ENCODE data around the gene SBF2.

Gene SBF2

GRCh38 chr11:9787260-9787659, 506.8 kb downstream of the SBF2 start:
- no peaks in the 10 kb centered on the region; the same call in 1 of the 2 replicates for H3K36me3 ChIP-seq (ENCODE audit: control insufficient read depth, low read length)
- H3F3A ChIP-seq (ENCODE audit: control insufficient read depth, insufficient read depth) = no peaks in the 10 kb centered on the region
- no peak overlapping the region for H3K4me3 ChIP-seq (ENCODE audit: low read length)
- TF ChIP-seq CTCF (IDR thresholded peaks at IDR 0.05; ENCODE audit: low read depth, low read length, poor library complexity, severe bottlenecking) = no peak
- TF ChIP-seq EZH2phosphoT487 (IDR thresholded peaks at IDR 0.05; ENCODE audit: borderline replicate concordance, low read length) = no peak
- no peaks in the 10 kb centered on the region for H3K79me2 ChIP-seq (ENCODE audit: control insufficient read depth, low read length)
- H4K20me1 ChIP-seq (ENCODE audit: control insufficient read depth, insufficient read depth, low read depth, low read length) = no peaks in the 10 kb centered on the region
- H3K4me2 ChIP-seq (ENCODE audit: low read length) = no peak overlapping the region
- H3K27ac ChIP-seq (ENCODE audit: low read depth, low read length) = no peak overlapping the region
- no peaks in the 10 kb centered on the region for H3K9me2 ChIP-seq (replicated peaks; ENCODE audit: control insufficient read depth, low read length)
- 0 out of 2 replicates have a peak, but pooled peaks cover 3% of the 10 kb centered on the region for H3K4me1 ChIP-seq (ENCODE audit: control insufficient read depth, low read length)
- no peaks in the 10 kb centered on the region for H3K9me3 ChIP-seq (ENCODE audit: control insufficient read depth, insufficient read depth, low read length)
- no peaks in the 10 kb centered on the region for H3K27me3 ChIP-seq (ENCODE audit: control insufficient read depth, low read length)

GRCh38 chr11:9784602-9785315, 509.3 kb downstream of the SBF2 start:
- no peaks in the 10 kb centered on the region for H3K79me2 ChIP-seq (ENCODE audit: control insufficient read depth, low read length)
- H3K36me3 ChIP-seq (ENCODE audit: control insufficient read depth, low read length) = no peaks in the 10 kb centered on the region; the same call in 1 of the 2 replicates
- 0 out of 2 replicates have a peak, but pooled peaks cover 3% of the 10 kb centered on the region for H3K4me1 ChIP-seq (ENCODE audit: control insufficient read depth, low read length)
- no peaks in the 10 kb centered on the region for H3F3A ChIP-seq (ENCODE audit: control insufficient read depth, insufficient read depth)
- H4K20me1 ChIP-seq (ENCODE audit: control insufficient read depth, insufficient read depth, low read depth, low read length) = no peaks in the 10 kb centered on the region
- no peak overlapping the region for H3K4me3 ChIP-seq (ENCODE audit: low read length)
- H3K9me3 ChIP-seq (ENCODE audit: control insufficient read depth, insufficient read depth, low read length) = no peaks in the 10 kb centered on the region
- H3K27ac ChIP-seq (ENCODE audit: low read depth, low read length) = no peak overlapping the region
- no peak for TF ChIP-seq EZH2phosphoT487 (IDR thresholded peaks at IDR 0.05; ENCODE audit: borderline replicate concordance, low read length)
- TF ChIP-seq CTCF (IDR thresholded peaks at IDR 0.05; ENCODE audit: low read depth, low read length, poor library complexity, severe bottlenecking) = no peak
- no peak overlapping the region for H3K4me2 ChIP-seq (ENCODE audit: low read length)
- H3K9me2 ChIP-seq (replicated peaks; ENCODE audit: control insufficient read depth, low read length) = no peaks in the 10 kb centered on the region
- no peaks in the 10 kb centered on the region for H3K27me3 ChIP-seq (ENCODE audit: control insufficient read depth, low read length)

GRCh38 chr11:9783986-9784385, 510.0 kb downstream of the SBF2 start:
- no peak overlapping the region for H3K4me2 ChIP-seq (ENCODE audit: low read length)
- no peaks in the 10 kb centered on the region for H3K9me2 ChIP-seq (replicated peaks; ENCODE audit: control insufficient read depth, low read length)
- H3K9me3 ChIP-seq (ENCODE audit: control insufficient read depth, insufficient read depth, low read length) = no peaks in the 10 kb centered on the region
- 0 out of 2 replicates have a peak, but pooled peaks cover 3% of the 10 kb centered on the region for H3K4me1 ChIP-seq (ENCODE audit: control insufficient read depth, low read length)
- no peak overlapping the region for H3K27ac ChIP-seq (ENCODE audit: low read depth, low read length)
- H4K20me1 ChIP-seq (ENCODE audit: control insufficient read depth, insufficient read depth, low read depth, low read length) = no peaks in the 10 kb centered on the region
- no peaks in the 10 kb centered on the region for H3F3A ChIP-seq (ENCODE audit: control insufficient read depth, insufficient read depth)
- H3K27me3 ChIP-seq (ENCODE audit: control insufficient read depth, low read length) = no peaks in the 10 kb centered on the region
- H3K79me2 ChIP-seq (ENCODE audit: control insufficient read depth, low read length) = no peaks in the 10 kb centered on the region
- no peak overlapping the region for H3K4me3 ChIP-seq (ENCODE audit: low read length)
- no peaks in the 10 kb centered on the region; the same call in 1 of the 2 replicates for H3K36me3 ChIP-seq (ENCODE audit: control insufficient read depth, low read length)
- TF ChIP-seq EZH2phosphoT487 (IDR thresholded peaks at IDR 0.05; ENCODE audit: borderline replicate concordance, low read length) = no peak
- TF ChIP-seq CTCF (IDR thresholded peaks at IDR 0.05; ENCODE audit: low read depth, low read length, poor library complexity, severe bottlenecking) = no peak
